SK-N-SH (cell line): ENCODE results near the gene MAP3K1. TPM values are rescaled to one million over a fixed set of nuclear protein-coding genes. Genes with fewer than 3 reads are reported as not detected.

Experiments
- CTCF ChIA-PET: fragments of 300-600, 350-600 bp; formaldehyde crosslinking; extraction: SDS; loops from one replicate; lab custom pipeline; 2021; lab: Yijun Ruan, JAX
- POLR2A ChIA-PET: fragments of 350-600 bp; sonication (Branson Sonifier 250); formaldehyde crosslinking; extraction: SDS; loops from one replicate; lab custom pipeline; 2020; ENCODE audit warnings: antibody characterized with exemption, inconsistent platforms; lab: Yijun Ruan, JAX
- DNase-seq: peaks from one replicate; pipeline ENCODE4 v3.0.0; 2012
- H2AFZ ChIP-seq: fragments of 200-600 bp; sonication (generic); 2 replicates; pipeline ENCODE4 v1.8.1; 2016; ENCODE audit warnings: antibody characterized with exemption, mild to moderate bottlenecking, low read depth
- H3F3A ChIP-seq: fragments of 200-600 bp; sonication (generic); replicated peaks from 2 replicates; pipeline ENCODE3; 2016; ENCODE audit warnings: antibody characterized with exemption, mild to moderate bottlenecking; ENCODE audit not compliant: insufficient read depth
- H3K27ac ChIP-seq, 2 experiments: fragments of 200-500 bp in 1 of 2; fragments of 200-600 bp in 1 of 2; sonication (Bioruptor generic) in 1 of 2; sonication (generic), shearing (Covaris generic) in 1 of 2; 2 replicates each; pipeline versions ENCODE4 v1.5.1 to v1.6.1; 2014 to 2016; ENCODE audit warnings: low read depth in 2 of 2, inconsistent platforms in 1 of 2, low read length in 1 of 2, mild to moderate bottlenecking in 1 of 2, mixed read lengths in 1 of 2
- H3K27me3 ChIP-seq: fragments of 200-600 bp; sonication (generic), shearing (Covaris generic); 2 replicates; pipeline ENCODE4 v1.6.1; 2016; ENCODE audit warnings: mixed run types; ENCODE audit not compliant: insufficient read depth
- H3K36me3 ChIP-seq, 2 experiments: fragments of 200-500 bp in 1 of 2; fragments of 200-600 bp in 1 of 2; sonication (Bioruptor generic) in 1 of 2; sonication (generic) in 1 of 2; replicated peaks in 1 of 2; 2 replicates each; pipeline versions ENCODE3 to v1.5.1; 2014 to 2016; ENCODE audit warnings: low read length in 1 of 2, mild to moderate bottlenecking in 1 of 2; ENCODE audit not compliant: insufficient read depth in 2 of 2, control insufficient read depth in 1 of 2
- H3K4me1 ChIP-seq, 2 experiments: fragments of 200-500 bp in 1 of 2; fragments of 200-600 bp in 1 of 2; sonication (Bioruptor generic) in 1 of 2; sonication (generic), shearing (Covaris generic) in 1 of 2; 2 replicates each; pipeline versions ENCODE4 v1.5.1 to v1.6.1; 2014 to 2016; ENCODE audit warnings: low read depth in 1 of 2, low read length in 1 of 2, mixed run types in 1 of 2; ENCODE audit not compliant: insufficient read depth in 2 of 2, control insufficient read depth in 1 of 2
- H3K4me2 ChIP-seq: fragments of 200-600 bp; sonication (generic), shearing (Covaris generic); 2 replicates; pipeline ENCODE4 v1.6.1; 2017; ENCODE audit warnings: mixed run types
- H3K4me3 ChIP-seq, 2 experiments: fragments of 200-500 bp in 1 of 2; fragments of 200-600 bp in 1 of 2; sonication (Bioruptor generic) in 1 of 2; sonication (generic), shearing (Covaris generic) in 1 of 2; 2 replicates each; pipeline versions ENCODE4 v1.5.1 to v1.8.1; 2014 to 2016; ENCODE audit warnings: low read depth in 2 of 2, inconsistent platforms in 1 of 2, low read length in 1 of 2, mild to moderate bottlenecking in 1 of 2, mixed read lengths in 1 of 2, moderate library complexity in 1 of 2
- H3K79me2 ChIP-seq: fragments of 200-600 bp; sonication (generic); 2 replicates; pipeline ENCODE4 v1.8.1; 2017; ENCODE audit warnings: mild to moderate bottlenecking; ENCODE audit not compliant: insufficient read depth
- H3K9ac ChIP-seq: fragments of 200-600 bp; sonication (generic); 2 replicates; pipeline ENCODE4 v1.6.1; 2017; ENCODE audit warnings: mixed run types
- H3K9me2 ChIP-seq: fragments of 200-600 bp; sonication (generic); 2 replicates; pipeline ENCODE4 v1.6.1; 2017; ENCODE audit warnings: mixed run types
- H3K9me3 ChIP-seq: fragments of 200-600 bp; sonication (generic); 2 replicates; pipeline ENCODE4 v1.6.1; 2017; ENCODE audit warnings: mixed run types, mild to moderate bottlenecking, moderate library complexity
- H4K20me1 ChIP-seq: fragments of 200-600 bp; sonication (generic); 2 replicates; pipeline ENCODE4 v1.6.1; 2017; ENCODE audit warnings: mild to moderate bottlenecking, mixed run types; ENCODE audit not compliant: insufficient read depth
- CTCF ChIP-seq: fragments of 200-600 bp; sonication (generic); IDR thresholded peaks from 2 replicates; pipeline ENCODE4 v1.6.1; 2017; ENCODE audit warnings: antibody characterized with exemption, mild to moderate bottlenecking, moderate library complexity
- EZH2phosphoT487 ChIP-seq: fragments of 200-600 bp; sonication (generic); IDR thresholded peaks from 2 replicates; pipeline ENCODE4 v1.6.1; 2017; ENCODE audit warnings: low read depth, mixed run types, mild to moderate bottlenecking, antibody characterized with exemption, moderate library complexity, borderline replicate concordance
- GABPA ChIP-seq: IDR thresholded peaks from 2 replicates; pipeline ENCODE4 v1.4.0; 2012; ENCODE audit warnings: low read depth, mild to moderate bottlenecking
- JUND ChIP-seq: IDR thresholded peaks from 2 replicates; pipeline ENCODE4 v1.4.0; 2012
- MEF2A ChIP-seq: IDR thresholded peaks from 2 replicates; pipeline ENCODE4 v1.4.0; 2012; ENCODE audit warnings: low read depth, borderline replicate concordance
- MXI1 ChIP-seq: IDR thresholded peaks from 2 replicates; pipeline ENCODE4 v1.6.1; 2012; ENCODE audit warnings: mild to moderate bottlenecking, low read depth, low read length, improper control_type of control experiment
- NFIC ChIP-seq: IDR thresholded peaks from 2 replicates; pipeline ENCODE4 v1.4.0; 2012; ENCODE audit warnings: borderline replicate concordance
- NRF1 ChIP-seq: IDR thresholded peaks from 2 replicates; pipeline ENCODE4 v1.6.1; 2012; ENCODE audit warnings: low read depth, mild to moderate bottlenecking, low read length
- PBX3 ChIP-seq: IDR thresholded peaks from 2 replicates; pipeline ENCODE4; 2012
- RAD21 ChIP-seq: IDR thresholded peaks from 2 replicates; pipeline ENCODE4 v1.6.1; 2012; ENCODE audit warnings: mild to moderate bottlenecking, low read length
- RCOR1 ChIP-seq: fragments of 150-350 bp; IDR thresholded peaks from 2 replicates; pipeline ENCODE4 v1.6.1; 2017; ENCODE audit warnings: antibody characterized with exemption, low read length
- REST ChIP-seq: IDR thresholded peaks from 2 replicates; pipeline ENCODE4 v1.6.1; 2012; ENCODE audit warnings: mild to moderate bottlenecking, low read depth, low read length, moderate library complexity
- RFX5 ChIP-seq: IDR thresholded peaks from 2 replicates; pipeline ENCODE4 v1.6.1; 2012; ENCODE audit warnings: mild to moderate bottlenecking, improper control_type of control experiment, low read length
- RXRA ChIP-seq: IDR thresholded peaks from 2 replicates; pipeline ENCODE4 v1.4.0; 2012; ENCODE audit warnings: low read depth, mild to moderate bottlenecking, borderline replicate concordance
- SIN3A ChIP-seq: IDR thresholded peaks from 2 replicates; pipeline ENCODE4 v1.6.1; 2012; ENCODE audit warnings: low read depth, mild to moderate bottlenecking, low read length, moderate library complexity, borderline replicate concordance
- SMC3 ChIP-seq: IDR thresholded peaks from 2 replicates; pipeline ENCODE4 v1.6.1; 2012; ENCODE audit warnings: low read depth, low read length, improper control_type of control experiment
- TCF12 ChIP-seq: IDR thresholded peaks from 2 replicates; pipeline ENCODE4 v1.4.0; 2012
- USF2 ChIP-seq: fragments of 150-350 bp; IDR thresholded peaks from 2 replicates; pipeline ENCODE4 v1.6.1; 2017; ENCODE audit warnings: antibody characterized with exemption, low read length, low read depth, borderline replicate concordance
- WGBS: methylation state at CpG from one replicate; pipeline ENCODE4 v1.1.6; 2017; ENCODE audit warnings: low lambda C conversion rate; 5-methylcytosine and 5-hydroxymethylcytosine counted together
- polyA plus RNA-seq, 3 experiments: library from polyadenylated mRNA; depleted of rRNA; stranded (reverse); fragments of >200 nt; gene quantifications; 2 replicates each; pipeline ENCODE4 v1.2.3, GENCODE V29; 2012

The MAP3K1 gene
- polyA plus RNA-seq, 1 of the 3 experiments (the other 2 are of a cell fraction): 2.2 TPM

GRCh38 chr5:56808211-56808610 is 7.1 kb upstream of the MAP3K1 start:
- H3K4me3 ChIP-seq: no peak overlapping the region
- CTCF ChIA-PET: interaction anchor here (1.9 kb wide), 1 partner anchor 19 kb away, joined by 5 read pairs; no protein-coding TSS in a partner anchor
- 73% methylated on average over 4 of the region's 4 CpGs for WGBS
- no peaks in the 10 kb centered on the region for H3K9me3 ChIP-seq
- TF ChIP-seq GABPA (no peak), MEF2A (no peak), RFX5 (no peak), TCF12 (no peak), SMC3 (no peak), MXI1 (no peak)
- H3K36me3 ChIP-seq: no peaks in the 10 kb centered on the region
- POLR2A ChIA-PET: no interaction called here
- H3K79me2 ChIP-seq: no peaks in the 10 kb centered on the region
- H3K4me1 ChIP-seq: peaks cover 0 to 15% of the 10 kb centered on the region in 2 experiments; a peak in 2 of 4 replicates
- H3K4me2 ChIP-seq: no peak overlapping the region
- no peaks in the 10 kb centered on the region for H3K27me3 ChIP-seq
- no peaks in the 10 kb centered on the region for H4K20me1 ChIP-seq
- H3K27ac ChIP-seq: no peak overlapping the region
- H3K9ac ChIP-seq: no peak overlapping the region
- H3K9me2 ChIP-seq: no peaks in the 10 kb centered on the region
- no peak for DNase-seq
- no peaks in the 10 kb centered on the region for H3F3A ChIP-seq
- no peak overlapping the region for H2AFZ ChIP-seq

- H3K4me2 ChIP-seq: no peak overlapping the region
- H3K9ac ChIP-seq: no peak overlapping the region
- CTCF ChIA-PET: no interaction called here
- no peak overlapping the region for H3K27ac ChIP-seq
- H3K4me3 ChIP-seq: no peak overlapping the region
- no peak for TF ChIP-seq RAD21
- no peak for TF ChIP-seq REST
- no peak for TF ChIP-seq NRF1
- no peak for TF ChIP-seq JUND
- TF ChIP-seq NFIC: no peak
- no peak for TF ChIP-seq EZH2phosphoT487
- no peak for TF ChIP-seq PBX3
- no peak for TF ChIP-seq SIN3A
- no peak for TF ChIP-seq RXRA
- no peak for TF ChIP-seq SMC3
- TF ChIP-seq USF2: no peak
- no peak for TF ChIP-seq RCOR1
- TF ChIP-seq TCF12: no peak
- no peak for TF ChIP-seq CTCF
- no peak for TF ChIP-seq MEF2A
- TF ChIP-seq, all 33 proteins: peak for 0
- H3K9me3 ChIP-seq: no peaks in the 10 kb centered on the region
- H4K20me1 ChIP-seq: no peaks in the 10 kb centered on the region
- POLR2A ChIA-PET: no interaction called here
- 100% methylated on average over 1 of the region's 1 CpG for WGBS
- H3F3A ChIP-seq: no peaks in the 10 kb centered on the region
- peaks cover 0 to 18% of the 10 kb centered on the region in 2 experiments; a peak in 2 of 4 replicates for H3K4me1 ChIP-seq
- no peak overlapping the region for H2AFZ ChIP-seq
- H3K79me2 ChIP-seq: peaks cover 2% of the 10 kb centered on the region; the same call in 1 of the 2 replicates
- no peaks in the 10 kb centered on the region for H3K36me3 ChIP-seq
- no peaks in the 10 kb centered on the region for H3K27me3 ChIP-seq
- DNase-seq: no peak
- no peaks in the 10 kb centered on the region for H3K9me2 ChIP-seq
These were observed 4.5 kb upstream of the MAP3K1 start for GRCh38 chr5:56810826-56811225.
